NCI-H128 (cell line): ENCODE data around the gene IRGM.

Source experiments
- DNase-seq: peaks from one replicate; lab custom pipeline; 2025; ENCODE audit not compliant: unreplicated experiment; lab: John Stamatoyannopoulos, UW

Gene IRGM

DNA sequence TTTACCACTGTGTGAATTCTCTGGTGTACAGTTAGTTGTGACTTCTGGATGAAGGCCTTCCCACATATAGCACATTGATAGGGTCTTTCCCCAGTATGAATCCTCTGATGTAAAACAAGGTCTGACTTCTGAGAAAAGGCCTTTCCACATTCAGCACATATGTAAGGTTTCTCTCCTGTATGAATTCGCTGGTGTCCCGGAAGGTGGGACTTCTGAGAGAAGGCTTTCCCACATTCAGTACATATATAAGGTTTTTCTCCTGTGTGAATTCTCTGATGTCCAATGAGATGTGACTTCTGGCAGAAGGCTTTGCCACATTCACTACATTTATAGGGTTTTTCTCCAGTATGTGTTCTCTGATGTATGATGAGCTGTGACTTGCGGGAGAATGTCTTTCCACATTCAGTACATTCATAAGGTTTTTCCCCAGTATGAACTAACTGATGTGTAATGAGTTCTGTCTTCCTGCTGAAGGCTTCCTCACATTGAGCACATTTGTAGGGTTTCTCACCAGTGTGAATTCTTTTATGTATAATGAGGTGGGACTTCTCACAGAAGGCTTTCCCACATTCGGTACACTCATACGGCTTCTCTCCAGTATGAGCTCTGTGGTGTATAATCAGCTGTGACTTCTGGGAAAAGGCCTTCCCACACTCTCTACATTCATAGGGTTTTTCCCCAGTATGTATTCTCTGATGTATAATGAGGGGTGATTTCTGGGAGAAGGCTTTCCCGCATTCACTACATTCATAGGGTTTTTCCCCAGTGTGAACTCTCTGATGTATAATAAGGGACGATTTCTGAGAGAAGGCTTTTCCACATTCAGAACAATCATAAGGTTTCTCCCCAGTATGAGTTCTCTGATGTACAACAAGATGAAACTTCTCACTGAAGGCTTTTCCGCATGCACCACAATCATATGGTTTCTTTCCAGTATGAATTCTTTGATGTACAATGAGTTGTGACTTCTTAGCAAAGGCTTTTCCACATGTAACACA is 49.4 kb downstream of the IRGM start:
- DNase-seq: no peak
